HFFc6 (cell line): ENCODE measurements around the gene ASAH2. TPM values are rescaled to one million over a fixed set of nuclear protein-coding genes. Genes with fewer than 3 reads are reported as not detected.
"Not testable (repeated sequence)": the region's sequence is repeated elsewhere in the genome, so short reads cannot be mapped to it uniquely, and the experiment has no call there.

Experiments
- DNase-seq: peaks from one replicate; pipeline ENCODE4 v3.0.0-alpha.2; 2018
- H3K27ac Mint-ChIP-seq: 2 replicates; pipeline ENCODE4 v1.8.0; 2020; ENCODE audit warnings: mild to moderate bottlenecking, mixed read lengths
- H3K27me3 Mint-ChIP-seq: 2 replicates; pipeline ENCODE4 v1.8.0; 2021; ENCODE audit warnings: mild to moderate bottlenecking, moderate library complexity, mixed read lengths; ENCODE audit not compliant: insufficient read depth
- H3K36me3 Mint-ChIP-seq: 2 replicates; pipeline ENCODE4 v1.8.0; 2021; ENCODE audit warnings: low read depth, mixed read lengths
- H3K4me1 Mint-ChIP-seq: 2 replicates; pipeline ENCODE4 v1.8.0; 2020; ENCODE audit warnings: low read depth, mixed read lengths
- H3K4me3 Mint-ChIP-seq: 2 replicates; pipeline ENCODE4 v1.8.0; 2020; ENCODE audit warnings: mild to moderate bottlenecking, moderate library complexity, mixed read lengths
- H3K9me3 Mint-ChIP-seq: 2 replicates; pipeline ENCODE4 v1.8.0; 2020; ENCODE audit warnings: mild to moderate bottlenecking, mixed read lengths
- total RNA-seq, 6 experiments: library from RNA; stranded (reverse); fragmentation: NEBNext Ultra II Directional; extraction: Animal tissue kit (Norgen Biotek cat#: 25700); gene quantifications; 2 replicates in 1 of 6; 3 replicates in 5 of 6; pipeline ENCODE4 v1.2.3, GENCODE V29; 2021
- TF ChIP-seq, protein P1 (sequence below): fragments of 200-600 bp; sonication (generic); IDR thresholded peaks from 2 replicates; pipeline ENCODE4 v1.5.0; 2021; ENCODE audit warnings: antibody characterized with exemption, mild to moderate bottlenecking

ASAH2 gene
- total RNA-seq, 6 experiments from 2014 or later = 1.0 to 4.7 (median 3.9) TPM

GRCh38 chr10:50271564-50272250, 20.4 kb upstream of the ASAH2 start:
- H3K27me3 Mint-ChIP-seq = peaks cover 4% of the 10 kb centered on the region; the same call in 1 of the 2 replicates
- H3K36me3 Mint-ChIP-seq = no peaks in the 10 kb centered on the region
- TF ChIP-seq, protein P1, sequence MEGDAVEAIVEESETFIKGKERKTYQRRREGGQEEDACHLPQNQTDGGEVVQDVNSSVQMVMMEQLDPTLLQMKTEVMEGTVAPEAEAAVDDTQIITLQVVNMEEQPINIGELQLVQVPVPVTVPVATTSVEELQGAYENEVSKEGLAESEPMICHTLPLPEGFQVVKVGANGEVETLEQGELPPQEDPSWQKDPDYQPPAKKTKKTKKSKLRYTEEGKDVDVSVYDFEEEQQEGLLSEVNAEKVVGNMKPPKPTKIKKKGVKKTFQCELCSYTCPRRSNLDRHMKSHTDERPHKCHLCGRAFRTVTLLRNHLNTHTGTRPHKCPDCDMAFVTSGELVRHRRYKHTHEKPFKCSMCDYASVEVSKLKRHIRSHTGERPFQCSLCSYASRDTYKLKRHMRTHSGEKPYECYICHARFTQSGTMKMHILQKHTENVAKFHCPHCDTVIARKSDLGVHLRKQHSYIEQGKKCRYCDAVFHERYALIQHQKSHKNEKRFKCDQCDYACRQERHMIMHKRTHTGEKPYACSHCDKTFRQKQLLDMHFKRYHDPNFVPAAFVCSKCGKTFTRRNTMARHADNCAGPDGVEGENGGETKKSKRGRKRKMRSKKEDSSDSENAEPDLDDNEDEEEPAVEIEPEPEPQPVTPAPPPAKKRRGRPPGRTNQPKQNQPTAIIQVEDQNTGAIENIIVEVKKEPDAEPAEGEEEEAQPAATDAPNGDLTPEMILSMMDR = no peak
- H3K4me3 Mint-ChIP-seq = no peak overlapping the region
- H3K27ac Mint-ChIP-seq = no peak overlapping the region
- DNase-seq = no peak
- no peaks in the 10 kb centered on the region for H3K9me3 Mint-ChIP-seq
- no peaks in the 10 kb centered on the region for H3K4me1 Mint-ChIP-seq

DNA sequence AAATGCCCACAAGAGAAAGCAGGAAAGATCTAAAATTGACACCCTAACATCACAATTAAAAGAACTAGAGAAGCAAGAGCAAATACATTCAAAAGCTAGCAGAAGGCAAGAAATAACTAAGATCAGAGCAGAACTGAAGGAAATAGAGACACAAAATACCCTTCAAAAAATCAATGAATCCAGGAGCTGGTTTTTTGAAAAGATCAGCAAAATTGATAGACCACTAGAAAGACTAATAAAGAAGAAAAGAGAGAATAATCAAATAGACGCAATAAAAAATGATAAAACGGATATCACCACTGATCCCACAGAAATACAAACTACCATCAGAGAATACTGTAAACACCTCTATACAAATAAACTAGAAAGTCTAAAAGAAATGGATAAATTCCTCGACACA, 16.6 kb upstream of the ASAH2 start:
- H3K4me1 Mint-ChIP-seq, DNase-seq, H3K9me3 Mint-ChIP-seq, H3K36me3 Mint-ChIP-seq, H3K27ac Mint-ChIP-seq, H3K4me3 Mint-ChIP-seq: not testable (repeated sequence)
- H3K27me3 Mint-ChIP-seq = peaks cover 19% of the 10 kb centered on the region

GRCh38 chr10:50262625-50263024, 11.3 kb upstream of the ASAH2 start:
- not testable (repeated sequence) for H3K9me3 Mint-ChIP-seq, H3K36me3 Mint-ChIP-seq, H3K4me1 Mint-ChIP-seq, H3K4me3 Mint-ChIP-seq, DNase-seq, H3K27ac Mint-ChIP-seq
- H3K27me3 Mint-ChIP-seq = peaks cover 26% of the 10 kb centered on the region

DNA sequence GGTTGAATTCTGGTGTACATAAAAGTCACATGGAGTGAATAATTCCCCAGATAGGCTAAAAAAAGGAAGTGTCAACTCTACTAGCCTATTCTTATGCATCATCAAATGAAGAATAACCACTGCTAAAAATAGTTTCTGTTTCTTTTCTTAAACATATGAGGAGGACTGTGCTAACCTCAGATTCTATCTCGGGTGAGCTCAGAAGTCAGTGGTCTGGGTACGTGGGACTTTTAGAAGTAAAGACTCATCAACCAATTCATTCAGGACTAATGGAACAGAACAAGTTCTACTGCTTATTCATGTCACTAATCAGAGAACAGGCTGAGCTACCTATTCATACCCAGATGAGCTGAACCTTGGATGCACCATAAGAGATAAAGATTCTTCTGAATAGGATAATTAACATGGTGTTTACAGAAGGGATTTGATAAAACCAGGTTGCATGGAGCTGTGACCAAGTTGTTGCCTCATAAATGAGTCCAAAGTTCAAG, 9.5 kb upstream of the ASAH2 start:
- Mint-ChIP-seq H3K27ac (no peak overlapping the region), H3K27me3 (peaks cover 26% of the 10 kb centered on the region), H3K4me3 (no peak overlapping the region), H3K36me3 (no peaks in the 10 kb centered on the region), H3K9me3 (peaks cover 4% of the 10 kb centered on the region; the same call in 1 of the 2 replicates), H3K4me1 (no peaks in the 10 kb centered on the region)
- TF ChIP-seq, protein P1 = no peak
- DNase-seq = peak; percentile 28

DNA sequence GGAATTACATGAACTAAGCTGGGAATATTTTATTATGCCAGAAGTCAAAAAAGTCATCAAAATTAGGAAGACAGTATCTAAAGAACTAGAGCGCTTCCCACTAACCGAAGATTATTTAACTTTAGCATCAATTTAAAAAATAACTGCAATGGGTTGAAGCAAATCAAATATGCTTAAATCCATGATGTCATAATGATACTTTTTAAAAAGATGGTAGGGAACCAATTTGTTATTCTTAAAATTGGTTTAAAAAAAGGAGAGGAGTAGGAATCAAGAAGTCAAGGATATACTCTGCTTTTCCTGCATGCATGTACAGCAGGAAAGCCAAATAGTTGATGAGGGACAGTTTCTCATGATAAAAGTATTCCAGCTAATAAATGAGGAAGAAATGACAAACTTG, 3.2 kb upstream of the ASAH2 start:
- no peak overlapping the region for H3K27ac Mint-ChIP-seq
- DNase-seq = no peak
- H3K27me3 Mint-ChIP-seq = peaks cover 34% of the 10 kb centered on the region
- H3K4me1 Mint-ChIP-seq = no peaks in the 10 kb centered on the region
- H3K9me3 Mint-ChIP-seq = no peaks in the 10 kb centered on the region
- H3K4me3 Mint-ChIP-seq = no peak overlapping the region
- TF ChIP-seq, protein P1 = no peak
- H3K36me3 Mint-ChIP-seq = no peaks in the 10 kb centered on the region

DNA sequence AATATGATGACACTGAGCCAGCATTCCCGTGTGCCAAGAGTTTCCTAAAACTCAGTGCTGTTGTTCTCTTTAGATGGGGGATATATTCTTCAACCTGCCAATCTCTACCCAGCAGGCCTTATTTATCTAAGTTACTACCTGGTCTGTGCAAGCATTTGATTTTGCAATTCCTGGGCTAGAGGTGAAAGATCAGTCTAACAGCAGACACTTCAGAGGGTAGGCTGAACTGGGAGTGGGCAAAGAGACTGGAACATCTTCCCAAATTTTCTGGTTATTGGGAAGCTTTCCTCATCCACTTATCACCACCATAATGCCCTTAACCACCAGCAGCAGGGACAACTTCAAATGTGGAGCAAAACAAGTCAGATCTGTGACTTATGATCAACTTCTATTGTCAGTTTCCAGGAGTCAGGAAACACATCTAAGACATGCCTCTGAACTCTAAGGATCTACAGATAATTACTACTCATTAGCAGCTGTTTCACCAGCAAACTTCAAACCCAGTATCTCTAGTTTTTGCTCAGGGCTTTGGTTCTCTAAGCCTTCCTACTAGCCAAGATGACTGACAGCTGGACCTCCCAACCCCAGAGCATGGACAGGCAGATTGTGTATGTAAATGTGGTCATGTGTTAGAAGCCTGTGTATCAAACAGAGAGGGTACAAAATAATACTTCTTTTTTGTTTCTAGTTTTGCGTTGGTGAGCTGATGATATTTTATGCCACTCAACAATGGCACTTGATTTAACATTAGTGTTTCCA, 1.0 kb downstream of the ASAH2 start:
- no peak for DNase-seq
- Mint-ChIP-seq H3K4me1 (no peaks in the 10 kb centered on the region), H3K4me3 (no peak overlapping the region), H3K27me3 (peaks cover 27% of the 10 kb centered on the region), H3K27ac (no peak overlapping the region), H3K36me3 (no peaks in the 10 kb centered on the region), H3K9me3 (no peaks in the 10 kb centered on the region)
- TF ChIP-seq, protein P1 = no peak
